Measurements from ENCODE around the gene ADO. TPM values are rescaled to one million over a fixed set of nuclear protein-coding genes. Genes with fewer than 3 reads are reported as not detected.

Gene ADO
- total RNA-seq (17.1 TPM), polyA plus RNA-seq (13.5 TPM)
- long read RNA-seq, donor 1, partial matches to known transcripts: 0 of 4 reads
- long read RNA-seq, donor 1, other reads (novel, unspliced or antisense): 0 of 4 reads
- long read RNA-seq, donor 2: 0 reads
- long read RNA-seq, donor 3, transcript ADO-201 (1 exons, 3,627 nt): major isoform, 21 of 21 reads
- long read RNA-seq, donor 3, partial matches to known transcripts: 0 of 21 reads
- long read RNA-seq, donor 3, other reads (novel, unspliced or antisense): 0 of 21 reads
- long read RNA-seq, donor 4, transcript ADO-201 (1 exons, 3,627 nt): major isoform, 16 of 16 reads
- long read RNA-seq, donor 4, partial matches to known transcripts: 0 of 16 reads
- long read RNA-seq, donor 4, other reads (novel, unspliced or antisense): 0 of 16 reads
- long read RNA-seq, donor 5, transcript ADO-201 (1 exons, 3,627 nt): major isoform, 41 of 41 reads
- long read RNA-seq, donor 5, partial matches to known transcripts: 0 of 41 reads
- long read RNA-seq, donor 5, other reads (novel, unspliced or antisense): 0 of 41 reads
- long read RNA-seq, donor 6, transcript ADO-201 (1 exons, 3,627 nt): major isoform, 13 of 13 reads
- long read RNA-seq, donor 6, partial matches to known transcripts: 0 of 13 reads
- long read RNA-seq, donor 6, other reads (novel, unspliced or antisense): 0 of 13 reads
- long read RNA-seq, donor 7, transcript ADO-201 (1 exons, 3,627 nt): major isoform, 24 of 24 reads
- long read RNA-seq, donor 7, partial matches to known transcripts: 0 of 24 reads
- long read RNA-seq, donor 7, other reads (novel, unspliced or antisense): 0 of 24 reads
- long read RNA-seq, donor 8, transcript ADO-201 (1 exons, 3,627 nt): major isoform, 7 of 7 reads
- long read RNA-seq, donor 8, partial matches to known transcripts: 0 of 7 reads
- long read RNA-seq, donor 8, other reads (novel, unspliced or antisense): 0 of 7 reads
- long read RNA-seq, donor 9, transcript ADO-201 (1 exons, 3,627 nt): major isoform, 11 of 11 reads
- long read RNA-seq, donor 9, partial matches to known transcripts: 0 of 11 reads
- long read RNA-seq, donor 9, other reads (novel, unspliced or antisense): 0 of 11 reads
- long read RNA-seq, donor 10, transcript ADO-201 (1 exons, 3,627 nt): major isoform, 9 of 9 reads
- long read RNA-seq, donor 10, partial matches to known transcripts: 0 of 9 reads
- long read RNA-seq, donor 10, other reads (novel, unspliced or antisense): 0 of 9 reads

DNA sequence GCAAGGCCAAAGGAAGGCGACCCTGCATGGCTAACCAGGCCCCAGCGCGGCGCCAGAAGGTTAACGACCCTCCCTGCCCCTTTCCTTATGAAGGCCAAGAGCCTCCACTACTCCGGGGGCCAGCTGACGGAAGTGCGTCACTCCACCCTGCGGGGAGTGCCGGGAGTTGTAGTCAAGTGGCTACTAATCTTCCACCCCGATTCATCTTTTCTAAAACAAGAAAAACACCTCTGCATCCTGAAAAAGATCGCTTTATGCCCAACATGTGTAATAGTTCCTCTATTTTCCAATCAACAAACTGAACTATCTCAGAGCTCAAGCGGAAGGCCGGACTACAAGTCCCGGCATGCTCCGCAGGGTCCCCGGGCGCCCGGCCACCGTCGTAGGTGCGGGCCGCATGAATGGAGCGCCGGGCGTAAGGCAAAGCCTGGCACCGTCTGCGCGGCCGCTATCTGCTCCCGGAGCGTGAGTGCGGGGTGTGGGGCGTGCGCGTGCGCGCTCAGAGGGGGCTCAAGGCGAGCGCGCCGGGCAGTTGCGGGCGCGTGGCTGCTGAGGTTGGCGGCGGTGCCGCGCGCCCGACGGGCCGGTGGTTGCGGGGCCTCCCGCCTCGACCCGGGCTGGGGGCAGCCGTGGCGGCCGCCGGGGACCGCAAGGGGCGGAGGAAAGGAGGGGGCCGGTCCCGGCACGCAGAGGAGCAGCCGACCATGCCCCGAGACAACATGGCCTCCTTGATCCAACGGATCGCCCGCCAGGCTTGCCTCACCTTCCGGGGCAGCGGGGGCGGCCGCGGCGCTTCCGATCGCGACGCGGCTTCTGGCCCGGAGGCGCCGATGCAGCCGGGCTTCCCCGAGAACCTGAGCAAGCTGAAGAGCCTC, at the start of gene ADO:
Gene ADO (plus strand): TSS at position 365 of the 875 bp plus-strand sequence. CDS start 340 bp downstream, at position 705.
- H3K9me3 ChIP-seq (ENCODE audit: control insufficient read depth in 2 of 2, insufficient read depth in 1 of 2, low read length in 1 of 2): no peaks in the 10 kb centered on the region
- H3K27ac ChIP-seq (ENCODE audit: low read depth in 1 of 2, low read length in 1 of 2): peak within 1 kb of the TSS; percentile 90 to 91
- H3K27me3 ChIP-seq (ENCODE audit: control insufficient read depth in 2 of 2, insufficient read depth in 1 of 2, low read length in 1 of 2): peaks cover 0 to 2% of the 10 kb centered on the region in 2 donors
- peaks cover 0 to 4% of the 10 kb centered on the region in 2 donors for H3K36me3 ChIP-seq (ENCODE audit: control insufficient read depth in 2 of 2, insufficient read depth in 2 of 2, low read length in 1 of 2)
- under 1% methylated on average over 87 of the region's 87 CpGs for WGBS
- H3K4me3 ChIP-seq (ENCODE audit: low read length in 2 of 2): peak within 1 kb of the TSS; percentile 77 to 97
- peak; percentile 65 to 91 (median 79) for DNase-seq (ENCODE audit: low read depth in 6 of 9, low spot score in 9 of 9)
- H3K4me1 ChIP-seq (ENCODE audit: control insufficient read depth in 2 of 2, insufficient read depth in 2 of 2, low read length in 2 of 2): peaks cover 13 to 17% of the 10 kb centered on the region in 2 donors

- WGBS: 98% methylated on average over 1 of the region's 1 CpG
These were observed 49.6 kb upstream of the ADO start for GRCh38 chr10:62754963-62755362.

DNA sequence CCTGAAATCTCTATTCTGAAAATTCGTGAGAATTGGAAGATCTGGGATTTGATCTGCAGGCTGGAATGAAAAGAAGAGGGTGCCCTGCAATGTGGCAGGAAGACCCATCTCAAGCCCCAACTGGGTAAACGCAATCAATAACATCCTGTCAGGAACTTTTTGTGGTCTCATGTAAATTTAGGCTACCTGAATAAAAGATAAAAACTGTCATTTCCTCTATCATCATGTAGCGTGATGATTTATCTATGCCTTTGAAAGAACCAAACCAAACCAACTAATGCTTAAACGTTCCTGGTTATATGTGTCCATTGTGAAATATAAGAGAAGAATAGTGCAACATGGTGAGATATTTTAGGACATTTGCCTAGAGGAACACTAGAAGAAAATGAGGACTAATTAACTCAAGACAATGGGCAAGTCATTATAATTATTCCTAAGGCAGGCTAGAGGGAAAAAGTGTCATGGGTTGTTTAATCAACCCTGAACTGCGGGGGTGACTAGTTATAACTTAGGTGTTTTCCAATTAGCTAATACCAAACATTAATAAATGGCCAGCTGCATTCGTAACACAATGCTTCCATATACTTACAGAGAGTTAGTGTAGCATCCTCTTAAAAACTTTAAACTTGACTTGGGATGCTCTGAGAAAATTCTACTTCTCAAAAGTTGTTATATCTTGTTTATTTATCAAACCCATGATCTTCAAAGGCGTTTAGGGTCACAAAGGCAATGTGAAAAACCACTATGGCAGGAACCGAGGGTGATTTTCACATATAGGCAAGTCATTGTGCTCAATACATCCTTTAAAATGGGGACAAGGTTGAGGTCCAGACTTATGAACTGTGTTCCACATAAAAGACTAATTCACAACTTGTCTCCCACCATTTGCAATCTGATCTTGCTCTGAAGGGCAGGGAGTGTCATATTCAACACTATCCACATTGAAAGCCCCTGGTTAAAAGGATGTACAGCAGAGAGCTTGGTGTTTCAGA, 48.6 kb upstream of the ADO start:
- no peaks in the 10 kb centered on the region for H3K9me3 ChIP-seq (ENCODE audit: control insufficient read depth in 2 of 2, insufficient read depth in 1 of 2, low read length in 1 of 2)
- H3K4me1 ChIP-seq (ENCODE audit: control insufficient read depth in 2 of 2, insufficient read depth in 2 of 2, low read length in 2 of 2): peaks cover 0 to 6% of the 10 kb centered on the region in 2 donors
- DNase-seq (ENCODE audit: low read depth in 6 of 9, low spot score in 9 of 9): no peak
- H3K36me3 ChIP-seq (ENCODE audit: control insufficient read depth in 2 of 2, insufficient read depth in 2 of 2, low read length in 1 of 2): no peaks in the 10 kb centered on the region
- no peak overlapping the region for H3K27ac ChIP-seq (ENCODE audit: low read depth in 1 of 2, low read length in 1 of 2)
- WGBS: 61% methylated on average over 8 of the region's 8 CpGs
- no peaks in the 10 kb centered on the region for H3K27me3 ChIP-seq (ENCODE audit: control insufficient read depth in 2 of 2, insufficient read depth in 1 of 2, low read length in 1 of 2)
- H3K4me3 ChIP-seq (ENCODE audit: low read length in 2 of 2): no peak overlapping the region

More at GRCh38 chr10:62754963-62755362, 49.6 kb upstream of the ADO start:
- Histone ChIP-seq H3K4me3 (ENCODE audit: low read length in 2 of 2) (no peak overlapping the region), H3K27ac (ENCODE audit: low read depth in 1 of 2, low read length in 1 of 2) (no peak overlapping the region), H3K9me3 (ENCODE audit: control insufficient read depth in 2 of 2, insufficient read depth in 1 of 2, low read length in 1 of 2) (no peaks in the 10 kb centered on the region), H3K4me1 (ENCODE audit: control insufficient read depth in 2 of 2, insufficient read depth in 2 of 2, low read length in 2 of 2) (peaks cover 0 to 2% of the 10 kb centered on the region in 2 donors), H3K36me3 (ENCODE audit: control insufficient read depth in 2 of 2, insufficient read depth in 2 of 2, low read length in 1 of 2) (no peaks in the 10 kb centered on the region), H3K27me3 (ENCODE audit: control insufficient read depth in 2 of 2, insufficient read depth in 1 of 2, low read length in 1 of 2) (no peaks in the 10 kb centered on the region)
- no peak for DNase-seq (ENCODE audit: low read depth in 6 of 9, low spot score in 9 of 9)

DNA sequence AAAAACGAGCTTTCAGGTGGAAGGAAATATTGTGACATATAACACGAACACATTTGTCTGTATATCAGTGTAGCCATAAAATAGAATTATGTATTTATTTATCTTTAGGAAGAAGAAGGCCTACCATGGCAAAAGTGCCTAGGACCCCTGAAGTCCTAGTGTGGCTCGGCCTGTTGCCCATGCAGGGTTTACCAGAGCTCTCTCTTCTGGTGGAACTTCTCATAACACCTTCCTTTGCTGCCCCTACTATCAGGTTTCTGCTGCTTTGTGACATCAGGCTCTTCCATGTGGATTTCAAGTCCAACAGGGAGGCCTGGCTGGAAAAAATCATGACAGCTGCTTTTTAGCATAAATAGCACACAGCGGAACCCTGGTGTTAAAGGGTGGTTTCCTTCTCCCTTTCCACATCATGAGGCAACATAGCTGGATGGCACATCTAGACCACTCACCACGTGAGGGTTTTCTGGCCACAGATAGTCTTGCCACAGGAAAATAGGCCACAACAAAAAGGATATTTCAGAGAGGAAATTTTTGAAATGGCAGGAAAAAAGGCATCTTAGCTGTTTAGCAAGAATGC, 44.8 kb upstream of the ADO start:
- 76% methylated on average over 5 of the region's 5 CpGs for WGBS
- H3K27me3 ChIP-seq (ENCODE audit: control insufficient read depth in 2 of 2, insufficient read depth in 1 of 2, low read length in 1 of 2): no peaks in the 10 kb centered on the region
- no peak for DNase-seq (ENCODE audit: low read depth in 6 of 9, low spot score in 9 of 9)
- H3K36me3 ChIP-seq (ENCODE audit: control insufficient read depth in 2 of 2, insufficient read depth in 2 of 2, low read length in 1 of 2): no peaks in the 10 kb centered on the region
- no peaks in the 10 kb centered on the region for H3K9me3 ChIP-seq (ENCODE audit: control insufficient read depth in 2 of 2, insufficient read depth in 1 of 2, low read length in 1 of 2)
- H3K4me3 ChIP-seq (ENCODE audit: low read length in 2 of 2): no peak overlapping the region
- peaks cover 0 to 6% of the 10 kb centered on the region in 2 donors for H3K4me1 ChIP-seq (ENCODE audit: control insufficient read depth in 2 of 2, insufficient read depth in 2 of 2, low read length in 2 of 2)
- H3K27ac ChIP-seq (ENCODE audit: low read depth in 1 of 2, low read length in 1 of 2): no peak overlapping the region

DNA sequence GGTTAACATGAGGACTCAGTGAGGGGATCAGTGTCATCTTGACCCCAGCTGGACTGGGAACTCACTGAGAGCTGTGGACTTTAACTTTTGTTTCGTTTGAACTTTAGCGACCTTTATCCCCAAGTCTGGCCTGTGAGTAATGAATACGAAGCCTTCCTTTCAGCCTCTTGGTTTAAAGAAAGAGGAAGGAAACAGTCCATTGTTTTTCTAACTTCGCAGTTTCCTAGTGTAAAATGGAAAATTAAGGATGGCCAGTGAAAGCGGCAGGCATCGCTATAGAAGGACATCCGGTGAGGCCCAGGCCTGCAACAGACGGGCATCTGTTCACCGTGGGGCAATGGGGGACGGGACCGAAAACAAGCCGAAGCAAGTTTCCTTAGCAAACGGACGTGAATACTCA, 44.1 kb upstream of the ADO start:
- no peaks in the 10 kb centered on the region for H3K36me3 ChIP-seq (ENCODE audit: control insufficient read depth in 2 of 2, insufficient read depth in 2 of 2, low read length in 1 of 2)
- H3K4me3 ChIP-seq (ENCODE audit: low read length in 2 of 2): no peak overlapping the region
- H3K27me3 ChIP-seq (ENCODE audit: control insufficient read depth in 2 of 2, insufficient read depth in 1 of 2, low read length in 1 of 2): no peaks in the 10 kb centered on the region
- DNase-seq (ENCODE audit: low read depth in 6 of 9, low spot score in 9 of 9): no peak
- H3K4me1 ChIP-seq (ENCODE audit: control insufficient read depth in 2 of 2, insufficient read depth in 2 of 2, low read length in 2 of 2): peaks cover 0 to 6% of the 10 kb centered on the region in 2 donors
- WGBS: 57% methylated on average over 14 of the region's 14 CpGs
- no peak overlapping the region for H3K27ac ChIP-seq (ENCODE audit: low read depth in 1 of 2, low read length in 1 of 2)
- H3K9me3 ChIP-seq (ENCODE audit: control insufficient read depth in 2 of 2, insufficient read depth in 1 of 2, low read length in 1 of 2): no peaks in the 10 kb centered on the region

DNA sequence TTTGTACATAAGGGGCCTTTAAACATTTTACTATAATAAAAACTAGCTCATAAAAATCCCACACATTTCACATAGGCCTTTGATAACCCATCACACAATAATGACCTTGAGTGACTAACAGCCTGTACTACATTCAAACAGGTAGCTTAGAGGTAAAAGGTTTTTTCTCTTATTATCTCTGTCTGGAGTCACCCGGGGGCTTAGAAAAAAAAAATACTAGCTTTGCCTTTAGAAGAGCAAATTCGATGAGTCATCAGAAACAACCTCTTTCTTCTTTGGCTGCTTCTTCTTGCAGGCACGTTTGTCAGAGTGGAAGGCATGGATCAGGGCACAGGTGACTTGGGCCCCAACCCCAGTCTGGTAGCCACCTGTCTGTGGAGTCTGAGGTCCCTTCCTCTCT, 43.4 kb upstream of the ADO start:
- Histone ChIP-seq H3K4me1 (ENCODE audit: control insufficient read depth in 2 of 2, insufficient read depth in 2 of 2, low read length in 2 of 2) (peaks cover 4 to 6% of the 10 kb centered on the region in 2 donors), H3K9me3 (ENCODE audit: control insufficient read depth in 2 of 2, insufficient read depth in 1 of 2, low read length in 1 of 2) (no peaks in the 10 kb centered on the region), H3K36me3 (ENCODE audit: control insufficient read depth in 2 of 2, insufficient read depth in 2 of 2, low read length in 1 of 2) (no peaks in the 10 kb centered on the region), H3K27me3 (ENCODE audit: control insufficient read depth in 2 of 2, insufficient read depth in 1 of 2, low read length in 1 of 2) (no peaks in the 10 kb centered on the region), H3K4me3 (ENCODE audit: low read length in 2 of 2) (no peak overlapping the region), H3K27ac (ENCODE audit: low read depth in 1 of 2, low read length in 1 of 2) (no peak overlapping the region)
- DNase-seq (ENCODE audit: low read depth in 6 of 9, low spot score in 9 of 9): no peak
- WGBS: 18% methylated on average over 3 of the region's 3 CpGs

- Histone ChIP-seq H3K27ac (ENCODE audit: low read depth in 1 of 2, low read length in 1 of 2) (no peak overlapping the region), H3K4me3 (ENCODE audit: low read length in 2 of 2) (no peak overlapping the region), H3K27me3 (ENCODE audit: control insufficient read depth in 2 of 2, insufficient read depth in 1 of 2, low read length in 1 of 2) (no peaks in the 10 kb centered on the region), H3K36me3 (ENCODE audit: control insufficient read depth in 2 of 2, insufficient read depth in 2 of 2, low read length in 1 of 2) (no peaks in the 10 kb centered on the region), H3K9me3 (ENCODE audit: control insufficient read depth in 2 of 2, insufficient read depth in 1 of 2, low read length in 1 of 2) (no peaks in the 10 kb centered on the region), H3K4me1 (ENCODE audit: control insufficient read depth in 2 of 2, insufficient read depth in 2 of 2, low read length in 2 of 2) (peaks cover 4 to 6% of the 10 kb centered on the region in 2 donors)
- WGBS: 98% methylated on average over 4 of the region's 4 CpGs
- no peak for DNase-seq (ENCODE audit: low read depth in 6 of 9, low spot score in 9 of 9)
These were observed 41.4 kb upstream of the ADO start for GRCh38 chr10:62763155-62763554.
